ENCODE data around the gene FAM234B. TPM values are rescaled to one million over a fixed set of nuclear protein-coding genes. Genes with fewer than 3 reads are reported as not detected.

Gene FAM234B
- polyA plus RNA-seq, 1 donor from 2014 or later = 20.5 TPM

DNA sequence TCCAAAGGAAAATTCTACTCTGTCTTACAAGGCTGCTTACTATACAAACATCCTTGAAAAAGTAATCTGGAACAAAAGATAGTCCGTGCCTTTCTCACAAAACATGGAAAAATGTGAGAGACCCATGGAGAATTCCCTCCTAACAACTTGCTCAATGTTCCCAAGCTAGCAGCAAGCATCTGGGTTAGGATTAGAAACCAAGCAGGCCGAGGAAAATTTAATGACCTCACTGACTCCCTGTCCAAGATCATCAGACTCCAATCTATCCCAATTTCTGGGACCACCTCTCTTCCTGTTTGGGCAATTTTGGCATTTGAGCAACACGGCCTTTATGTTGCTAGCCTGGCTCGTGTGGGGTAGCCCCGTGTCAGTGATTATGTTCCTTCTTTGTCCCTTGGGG, 77.4 kb downstream of the FAM234B start:
- H3K79me2 ChIP-seq (replicated peaks; ENCODE audit: insufficient read depth, low read length) = no peaks in the 10 kb centered on the region
- H3K9ac ChIP-seq (ENCODE audit: low read length) = no peak overlapping the region
- H3F3A ChIP-seq (ENCODE audit: insufficient read depth, low read length, poor library complexity, severe bottlenecking) = no peaks in the 10 kb centered on the region
- TF ChIP-seq, protein P1, sequence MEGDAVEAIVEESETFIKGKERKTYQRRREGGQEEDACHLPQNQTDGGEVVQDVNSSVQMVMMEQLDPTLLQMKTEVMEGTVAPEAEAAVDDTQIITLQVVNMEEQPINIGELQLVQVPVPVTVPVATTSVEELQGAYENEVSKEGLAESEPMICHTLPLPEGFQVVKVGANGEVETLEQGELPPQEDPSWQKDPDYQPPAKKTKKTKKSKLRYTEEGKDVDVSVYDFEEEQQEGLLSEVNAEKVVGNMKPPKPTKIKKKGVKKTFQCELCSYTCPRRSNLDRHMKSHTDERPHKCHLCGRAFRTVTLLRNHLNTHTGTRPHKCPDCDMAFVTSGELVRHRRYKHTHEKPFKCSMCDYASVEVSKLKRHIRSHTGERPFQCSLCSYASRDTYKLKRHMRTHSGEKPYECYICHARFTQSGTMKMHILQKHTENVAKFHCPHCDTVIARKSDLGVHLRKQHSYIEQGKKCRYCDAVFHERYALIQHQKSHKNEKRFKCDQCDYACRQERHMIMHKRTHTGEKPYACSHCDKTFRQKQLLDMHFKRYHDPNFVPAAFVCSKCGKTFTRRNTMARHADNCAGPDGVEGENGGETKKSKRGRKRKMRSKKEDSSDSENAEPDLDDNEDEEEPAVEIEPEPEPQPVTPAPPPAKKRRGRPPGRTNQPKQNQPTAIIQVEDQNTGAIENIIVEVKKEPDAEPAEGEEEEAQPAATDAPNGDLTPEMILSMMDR (IDR thresholded peaks at IDR 0.05; ENCODE audit: poor library complexity, severe bottlenecking) = no peak
- TF ChIP-seq, protein P2, sequence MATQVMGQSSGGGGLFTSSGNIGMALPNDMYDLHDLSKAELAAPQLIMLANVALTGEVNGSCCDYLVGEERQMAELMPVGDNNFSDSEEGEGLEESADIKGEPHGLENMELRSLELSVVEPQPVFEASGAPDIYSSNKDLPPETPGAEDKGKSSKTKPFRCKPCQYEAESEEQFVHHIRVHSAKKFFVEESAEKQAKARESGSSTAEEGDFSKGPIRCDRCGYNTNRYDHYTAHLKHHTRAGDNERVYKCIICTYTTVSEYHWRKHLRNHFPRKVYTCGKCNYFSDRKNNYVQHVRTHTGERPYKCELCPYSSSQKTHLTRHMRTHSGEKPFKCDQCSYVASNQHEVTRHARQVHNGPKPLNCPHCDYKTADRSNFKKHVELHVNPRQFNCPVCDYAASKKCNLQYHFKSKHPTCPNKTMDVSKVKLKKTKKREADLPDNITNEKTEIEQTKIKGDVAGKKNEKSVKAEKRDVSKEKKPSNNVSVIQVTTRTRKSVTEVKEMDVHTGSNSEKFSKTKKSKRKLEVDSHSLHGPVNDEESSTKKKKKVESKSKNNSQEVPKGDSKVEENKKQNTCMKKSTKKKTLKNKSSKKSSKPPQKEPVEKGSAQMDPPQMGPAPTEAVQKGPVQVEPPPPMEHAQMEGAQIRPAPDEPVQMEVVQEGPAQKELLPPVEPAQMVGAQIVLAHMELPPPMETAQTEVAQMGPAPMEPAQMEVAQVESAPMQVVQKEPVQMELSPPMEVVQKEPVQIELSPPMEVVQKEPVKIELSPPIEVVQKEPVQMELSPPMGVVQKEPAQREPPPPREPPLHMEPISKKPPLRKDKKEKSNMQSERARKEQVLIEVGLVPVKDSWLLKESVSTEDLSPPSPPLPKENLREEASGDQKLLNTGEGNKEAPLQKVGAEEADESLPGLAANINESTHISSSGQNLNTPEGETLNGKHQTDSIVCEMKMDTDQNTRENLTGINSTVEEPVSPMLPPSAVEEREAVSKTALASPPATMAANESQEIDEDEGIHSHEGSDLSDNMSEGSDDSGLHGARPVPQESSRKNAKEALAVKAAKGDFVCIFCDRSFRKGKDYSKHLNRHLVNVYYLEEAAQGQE (IDR thresholded peaks at IDR 0.05; ENCODE audit: borderline replicate concordance) = no peak
- TF ChIP-seq EP300 (conservative IDR thresholded peaks at IDR 0.05; ENCODE audit: poor library complexity, severe bottlenecking) (no peak), EZH2 (IDR thresholded peaks at IDR 0.05; ENCODE audit: borderline replicate concordance, insufficient read depth, low read length, poor library complexity, severe bottlenecking) (no peak), MXI1 (conservative IDR thresholded peaks at IDR 0.05; ENCODE audit: poor library complexity, severe bottlenecking) (no peak), SMC3 (conservative IDR thresholded peaks at IDR 0.05; ENCODE audit: poor library complexity) (no peak), TAF1 (IDR thresholded peaks at IDR 0.05; ENCODE audit: low read depth) (no peak), POLR2AphosphoS5 (IDR thresholded peaks at IDR 0.05) (no peak), RAD21 (conservative IDR thresholded peaks at IDR 0.05) (no peak)
- H3K36me3 ChIP-seq (ENCODE audit: insufficient read depth, low read length) = no peaks in the 10 kb centered on the region
- H4K20me1 ChIP-seq (ENCODE audit: insufficient read depth) = no peaks in the 10 kb centered on the region
- no peaks in the 10 kb centered on the region for H3K9me3 ChIP-seq (ENCODE audit: low read length)
- H3K27me3 ChIP-seq (ENCODE audit: insufficient read depth, low read depth, low read length) = no peaks in the 10 kb centered on the region
- H3K4me2 ChIP-seq (ENCODE audit: low read length) = no peak overlapping the region
- H3K4me3 ChIP-seq (ENCODE audit: low read length) = no peak overlapping the region
- H2AFZ ChIP-seq (ENCODE audit: low read depth, low read length) = no peak overlapping the region
- H3K27ac ChIP-seq (ENCODE audit: low read length) = no peak overlapping the region
- no peaks in the 10 kb centered on the region for H3K9me2 ChIP-seq (ENCODE audit: insufficient read depth, low read length)

DNA sequence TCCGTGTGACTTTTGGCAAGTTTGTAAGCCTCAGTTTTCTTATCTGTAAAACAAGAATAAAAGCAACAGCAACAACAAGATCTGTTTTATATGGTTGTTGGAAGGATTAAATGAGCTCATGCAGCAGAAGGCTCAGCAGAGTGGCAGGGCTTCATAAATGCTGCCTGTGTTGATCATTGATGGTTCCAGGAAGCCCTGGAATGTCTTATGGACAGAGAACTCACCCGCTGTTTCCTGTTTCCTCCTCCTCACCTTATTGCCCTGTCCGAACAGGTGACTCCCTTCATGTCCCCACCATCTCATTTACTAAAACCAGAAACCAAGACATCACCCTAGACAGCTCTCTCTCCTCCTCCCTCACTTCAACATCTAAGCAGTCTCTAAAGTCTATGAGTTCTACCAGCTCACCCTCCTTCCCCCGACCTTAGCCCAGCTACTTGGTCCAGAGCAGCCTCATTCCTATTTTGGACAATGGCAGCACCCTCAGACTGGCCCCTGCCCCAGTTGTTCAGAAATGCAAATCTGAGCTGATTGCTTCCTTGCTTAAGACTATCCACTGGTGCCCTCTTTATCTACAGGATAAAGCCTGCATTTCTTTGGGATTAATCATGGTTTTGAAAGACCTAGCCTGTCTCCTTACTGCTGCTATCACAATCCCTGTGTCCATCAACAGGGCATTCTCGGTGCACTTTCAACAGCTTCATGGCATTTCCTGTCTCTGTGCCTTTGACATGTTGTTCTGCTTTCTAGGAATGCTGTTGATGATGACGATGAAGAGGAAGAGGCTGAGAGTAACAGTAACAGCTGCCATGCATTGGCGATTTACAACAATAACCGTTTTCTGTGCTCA, 80.7 kb downstream of the FAM234B start:
- Histone ChIP-seq H3F3A (ENCODE audit: insufficient read depth, low read length, poor library complexity, severe bottlenecking) (no peaks in the 10 kb centered on the region), H3K79me2 (replicated peaks; ENCODE audit: insufficient read depth, low read length) (no peaks in the 10 kb centered on the region)

More for the DNA sequence above, 80.7 kb downstream of the FAM234B start:
- Histone ChIP-seq H2AFZ (ENCODE audit: low read depth, low read length) (no peak overlapping the region), H3K4me3 (ENCODE audit: low read length) (no peak overlapping the region), H3K36me3 (ENCODE audit: insufficient read depth, low read length) (no peaks in the 10 kb centered on the region), H3K27me3 (ENCODE audit: insufficient read depth, low read depth, low read length) (no peaks in the 10 kb centered on the region), H3K4me2 (ENCODE audit: low read length) (no peak overlapping the region), H4K20me1 (ENCODE audit: insufficient read depth) (no peaks in the 10 kb centered on the region), H3K9me2 (ENCODE audit: insufficient read depth, low read length) (no peaks in the 10 kb centered on the region), H3K9me3 (ENCODE audit: low read length) (no peaks in the 10 kb centered on the region), H3K27ac (ENCODE audit: low read length) (no peak overlapping the region), H3K9ac (ENCODE audit: low read length) (no peak overlapping the region)
- TF ChIP-seq MXI1 (conservative IDR thresholded peaks at IDR 0.05; ENCODE audit: poor library complexity, severe bottlenecking) (no peak), POLR2AphosphoS5 (IDR thresholded peaks at IDR 0.05) (no peak), TAF1 (IDR thresholded peaks at IDR 0.05; ENCODE audit: low read depth) (no peak), RAD21 (conservative IDR thresholded peaks at IDR 0.05) (no peak), EP300 (conservative IDR thresholded peaks at IDR 0.05; ENCODE audit: poor library complexity, severe bottlenecking) (no peak), EZH2 (IDR thresholded peaks at IDR 0.05; ENCODE audit: borderline replicate concordance, insufficient read depth, low read length, poor library complexity, severe bottlenecking) (no peak)
- TF ChIP-seq, protein P1 (IDR thresholded peaks at IDR 0.05; ENCODE audit: poor library complexity, severe bottlenecking) = no peak
- TF ChIP-seq, protein P2 (IDR thresholded peaks at IDR 0.05; ENCODE audit: borderline replicate concordance) = no peak
